H9 (cell line): Measurements from ENCODE around the gene EBPL. TPM values are rescaled to one million over a fixed set of nuclear protein-coding genes. Genes with fewer than 3 reads are reported as not detected.

ENCODE experiments used
- DNase-seq: peaks from one replicate; pipeline ENCODE4 v3.0.0-alpha.2; 2017
- H2AFZ ChIP-seq: one replicate; pipeline ENCODE4 v1.6.1; 2013; ENCODE audit warnings: mild to moderate bottlenecking, low read length, control low read depth, moderate library complexity
- H2AK5ac ChIP-seq: 2 replicates; pipeline ENCODE4 v1.6.1; 2013; ENCODE audit warnings: low read length, control low read depth, mixed read lengths; ENCODE audit not compliant: insufficient read length
- H2BK120ac ChIP-seq: one replicate; pipeline ENCODE4 v1.6.1; 2013; ENCODE audit warnings: low read depth, mild to moderate bottlenecking, low read length, control low read depth, inconsistent platforms; ENCODE audit not compliant: poor library complexity, severe bottlenecking
- H2BK12ac ChIP-seq: 2 replicates; pipeline ENCODE4 v1.6.1; 2013; ENCODE audit warnings: low read length, control low read depth, mixed read lengths, low read depth; ENCODE audit not compliant: insufficient read length
- H2BK15ac ChIP-seq: 2 replicates; pipeline ENCODE4 v1.6.1; 2013; ENCODE audit warnings: low read depth, low read length, control low read depth
- H2BK20ac ChIP-seq: one replicate; pipeline ENCODE4 v1.6.1; 2013; ENCODE audit warnings: low read depth, mild to moderate bottlenecking, low read length, control low read depth, inconsistent platforms; ENCODE audit not compliant: poor library complexity, severe bottlenecking
- H2BK5ac ChIP-seq: 2 replicates; pipeline ENCODE4 v1.6.1; 2013; ENCODE audit warnings: low read length, control low read depth, mixed read lengths; ENCODE audit not compliant: insufficient read length
- H3K14ac ChIP-seq: 2 replicates; pipeline ENCODE4 v1.6.1; 2013; ENCODE audit warnings: low read length, control low read depth; ENCODE audit not compliant: insufficient read depth
- H3K18ac ChIP-seq: 2 replicates; pipeline ENCODE4 v1.6.1; 2013; ENCODE audit warnings: low read depth, mild to moderate bottlenecking, mixed read lengths, low read length, control low read depth; ENCODE audit not compliant: insufficient read length
- H3K23ac ChIP-seq: 2 replicates; pipeline ENCODE4 v1.6.1; 2013; ENCODE audit warnings: low read length, control low read depth, mixed read lengths, low read depth; ENCODE audit not compliant: insufficient read length
- H3K23me2 ChIP-seq: 2 replicates; pipeline ENCODE4 v1.6.1; 2013; ENCODE audit warnings: low read depth, mild to moderate bottlenecking, mixed read lengths, low read length, control low read depth; ENCODE audit not compliant: insufficient read length, poor library complexity, severe bottlenecking
- H3K27ac ChIP-seq: 2 replicates; pipeline ENCODE4 v1.5.1; 2013; ENCODE audit warnings: low read length, control low read depth, mixed read lengths, low read depth; ENCODE audit not compliant: insufficient read length
- H3K27me3 ChIP-seq: 2 replicates; pipeline ENCODE4 v1.6.1; 2013; ENCODE audit warnings: low read length, control low read depth, inconsistent platforms; ENCODE audit not compliant: insufficient read depth
- H3K4ac ChIP-seq: 2 replicates; pipeline ENCODE4 v1.6.1; 2013; ENCODE audit warnings: low read depth, mild to moderate bottlenecking, control low read depth, inconsistent platforms, low read length, moderate library complexity
- H3K4me1 ChIP-seq: 2 replicates; pipeline ENCODE4 v1.6.1; 2013; ENCODE audit warnings: low read length, control low read depth, inconsistent platforms; ENCODE audit not compliant: insufficient read depth
- H3K4me2 ChIP-seq: 2 replicates; pipeline ENCODE4 v1.6.1; 2013; ENCODE audit warnings: low read length, control low read depth, mixed read lengths; ENCODE audit not compliant: insufficient read length, insufficient read depth
- H3K56ac ChIP-seq: 2 replicates; pipeline ENCODE4 v1.6.1; 2013; ENCODE audit warnings: low read depth, mild to moderate bottlenecking, mixed read lengths, low read length, control low read depth; ENCODE audit not compliant: insufficient read length
- H3K79me1 ChIP-seq: 2 replicates; pipeline ENCODE4 v1.6.1; 2013; ENCODE audit warnings: low read depth, mild to moderate bottlenecking, moderate library complexity, low read length, control low read depth, inconsistent platforms; ENCODE audit not compliant: insufficient read depth, poor library complexity, severe bottlenecking
- H3K79me2 ChIP-seq: 2 replicates; pipeline ENCODE4 v1.6.1; 2013; ENCODE audit warnings: low read length, control low read depth, inconsistent platforms; ENCODE audit not compliant: insufficient read depth
- H3K9ac ChIP-seq: 2 replicates; pipeline ENCODE4 v1.6.1; 2013; ENCODE audit warnings: low read length, control low read depth, mixed read lengths; ENCODE audit not compliant: insufficient read length; ENCODE audit errors: extremely low read depth
- H3K9me3 ChIP-seq: one replicate; pipeline ENCODE4 v1.6.1; 2013; ENCODE audit warnings: low read depth, low read length, inconsistent platforms; ENCODE audit not compliant: control insufficient read depth
- H3T11ph ChIP-seq: one replicate; pipeline ENCODE4 v1.6.1; 2013; ENCODE audit warnings: mild to moderate bottlenecking, low read length, control low read depth, inconsistent platforms
- H4K20me1 ChIP-seq: one replicate; pipeline ENCODE4 v1.6.1; 2013; ENCODE audit not compliant: control insufficient read depth, insufficient read length, insufficient read depth
- H4K5ac ChIP-seq: 2 replicates; pipeline ENCODE4 v1.6.1; 2013; ENCODE audit warnings: low read depth, mild to moderate bottlenecking, mixed read lengths, low read length, control low read depth; ENCODE audit not compliant: insufficient read length
- H4K8ac ChIP-seq: replicated peaks from 2 replicates; pipeline ENCODE4 v1.6.1; 2013; ENCODE audit warnings: low read length, control low read depth, mixed read lengths, low read depth; ENCODE audit not compliant: insufficient read length
- H4K91ac ChIP-seq: 2 replicates; pipeline ENCODE4 v1.6.1; 2013; ENCODE audit warnings: low read depth, mild to moderate bottlenecking, moderate library complexity, mixed read lengths, low read length, control low read depth; ENCODE audit not compliant: insufficient read length
- H3K27ac Mint-ChIP-seq, 3 experiments: 2 replicates in 2 of 3; 3 replicates in 1 of 3; pipeline ENCODE4 v1.8.0; 2020 to 2021; ENCODE audit warnings: mixed read lengths in 3 of 3, mild to moderate bottlenecking in 1 of 3, moderate library complexity in 1 of 3
- H3K27me3 Mint-ChIP-seq: 2 replicates; pipeline ENCODE4 v1.8.0; 2021; ENCODE audit warnings: low read depth, mild to moderate bottlenecking, moderate library complexity, mixed read lengths
- H3K36me3 Mint-ChIP-seq, 3 experiments: 2 replicates in 2 of 3; 3 replicates in 1 of 3; pipeline ENCODE4 v1.8.0; 2020 to 2021; ENCODE audit warnings: low read depth in 3 of 3, mixed read lengths in 3 of 3; ENCODE audit not compliant: insufficient read depth in 1 of 3
- H3K4me1 Mint-ChIP-seq, 2 experiments: 2 replicates each; pipeline ENCODE4 v1.8.0; 2020; ENCODE audit warnings: mixed read lengths in 2 of 2
- H3K4me3 Mint-ChIP-seq, 2 experiments: 2 replicates in 1 of 2; 3 replicates in 1 of 2; pipeline ENCODE4 v1.8.0; 2020 to 2021; ENCODE audit warnings: mild to moderate bottlenecking in 2 of 2, mixed read lengths in 2 of 2, moderate library complexity in 1 of 2
- H3K9me3 Mint-ChIP-seq, 2 experiments: 2 replicates in 1 of 2; 3 replicates in 1 of 2; pipeline ENCODE4 v1.8.0; 2020; ENCODE audit warnings: mild to moderate bottlenecking in 2 of 2, mixed read lengths in 2 of 2, moderate library complexity in 1 of 2
- CTCF ChIP-seq: fragments of 200-600 bp; sonication (generic); conservative IDR thresholded peaks from 3 replicates; pipeline ENCODE4 v1.8.0; 2021; ENCODE audit warnings: antibody characterized with exemption, mild to moderate bottlenecking
- WGBS: extraction: QIAGEN DNeasy Blood & Tissue Kit; methylation state at CpG from one replicate; pipeline ENCODE4 v1.1.7; 2013; ENCODE audit warnings: missing lambda C conversion rate, low lambda C conversion rate, mixed read lengths; ENCODE audit not compliant: insufficient read length; ENCODE audit errors: extremely low coverage; 5-methylcytosine and 5-hydroxymethylcytosine counted together
- total RNA-seq: library from RNA; stranded (reverse); gene quantifications from 2 replicates; pipeline ENCODE4 v1.2.1, GENCODE V29; 2021

Gene EBPL
- total RNA-seq, 1 experiment from 2014 or later: 65.9 TPM

- Mint-ChIP-seq H3K27me3 (no peaks in the 10 kb centered on the region), H3K4me1 (peaks cover 5 to 6% of the 10 kb centered on the region in 2 experiments; a peak in 3 of 4 replicates), H3K27ac (no peak overlapping the region), H3K4me3 (no peak overlapping the region), H3K36me3 (peaks cover 45 to 53% (median 48%) of the 10 kb centered on the region in 3 experiments), H3K9me3 (peaks cover 21 to 23% of the 10 kb centered on the region in 2 experiments)
- Histone ChIP-seq H4K91ac (no peak overlapping the region), H3K14ac (no peak overlapping the region), H3K23ac (no peak overlapping the region), H3T11ph (no peak overlapping the region), H3K4ac (no peak overlapping the region), H2BK20ac (no peak overlapping the region), H3K4me1 (no peaks in the 10 kb centered on the region), H3K4me2 (no peak overlapping the region), H3K79me2 (peaks cover 4% of the 10 kb centered on the region; the same call in 1 of the 2 replicates), H2BK12ac (no peak overlapping the region), H3K9me3 (peaks cover 6% of the 10 kb centered on the region), H2BK15ac (no peak overlapping the region), H4K8ac (no peak overlapping the region), H3K27ac (no peak overlapping the region), H2AFZ (no peak overlapping the region), H3K23me2 (no peaks in the 10 kb centered on the region), H3K56ac (no peak overlapping the region), H2AK5ac (no peak overlapping the region), H3K18ac (no peak overlapping the region), H4K20me1 (no peaks in the 10 kb centered on the region), H3K79me1 (no peaks in the 10 kb centered on the region), H3K9ac (no peak overlapping the region), H4K5ac (no peak overlapping the region), H3K27me3 (no peaks in the 10 kb centered on the region), H2BK5ac (no peak overlapping the region), H2BK120ac (no peak overlapping the region)
- no peak for TF ChIP-seq CTCF
- no CpG with 5 or more reads among the region's 6 CpGs for WGBS
- no peak for DNase-seq
Observed at GRCh38 chr13:49676581-49677298, 14.5 kb downstream of the EBPL start.
